ENCODE data around the gene GPAT3.
A peak's percentile ranks its signal among the peaks of the same experiment; 100 is the strongest.
"Not testable (repeated sequence)": the region's sequence is repeated elsewhere in the genome, so short reads cannot be mapped to it uniquely, and the experiment has no call there.

The GPAT3 gene

GRCh38 chr4:83535520-83536361, at the start of gene GPAT3:
Gene GPAT3, plus strand, starts transcription at chr4:83536108. Its CDS starts 515 bp downstream, at chr4:83536623.
- DNase-seq (ENCODE audit: low spot score): peak; percentile 94

DNA sequence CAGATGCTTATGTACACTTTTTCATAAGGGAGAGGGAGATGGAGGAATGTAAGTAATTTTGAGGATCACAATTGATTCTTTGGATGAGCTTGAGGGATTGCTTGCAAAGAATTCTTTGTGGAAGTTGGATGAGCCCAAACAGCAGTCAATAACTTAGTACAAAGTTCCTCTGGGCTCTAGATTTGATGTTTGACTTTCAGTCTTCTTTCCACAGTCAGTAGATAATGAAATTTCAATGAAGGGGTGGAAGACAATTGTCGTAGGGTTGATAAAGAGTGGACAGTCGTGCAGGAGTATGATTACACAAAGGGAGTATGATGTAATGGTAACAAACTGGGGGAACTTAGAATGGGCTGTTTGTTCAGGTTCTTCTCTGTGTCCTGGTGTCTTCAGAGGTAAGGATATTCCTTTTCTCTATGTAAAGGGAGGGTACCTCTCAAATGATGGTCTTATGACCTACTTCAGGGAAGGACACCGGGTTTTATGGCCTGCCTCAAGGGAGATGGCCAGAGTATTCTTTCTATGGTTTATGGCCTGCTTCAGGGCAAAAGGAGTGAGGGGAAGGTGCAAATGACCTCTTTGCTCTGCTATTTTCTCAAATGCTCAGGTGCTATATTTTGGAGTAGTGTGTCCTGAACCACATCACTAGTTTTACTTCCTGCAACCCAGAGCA, 49.3 kb upstream of the GPAT3 start:
- DNase-seq (ENCODE audit: low spot score): no peak

DNA sequence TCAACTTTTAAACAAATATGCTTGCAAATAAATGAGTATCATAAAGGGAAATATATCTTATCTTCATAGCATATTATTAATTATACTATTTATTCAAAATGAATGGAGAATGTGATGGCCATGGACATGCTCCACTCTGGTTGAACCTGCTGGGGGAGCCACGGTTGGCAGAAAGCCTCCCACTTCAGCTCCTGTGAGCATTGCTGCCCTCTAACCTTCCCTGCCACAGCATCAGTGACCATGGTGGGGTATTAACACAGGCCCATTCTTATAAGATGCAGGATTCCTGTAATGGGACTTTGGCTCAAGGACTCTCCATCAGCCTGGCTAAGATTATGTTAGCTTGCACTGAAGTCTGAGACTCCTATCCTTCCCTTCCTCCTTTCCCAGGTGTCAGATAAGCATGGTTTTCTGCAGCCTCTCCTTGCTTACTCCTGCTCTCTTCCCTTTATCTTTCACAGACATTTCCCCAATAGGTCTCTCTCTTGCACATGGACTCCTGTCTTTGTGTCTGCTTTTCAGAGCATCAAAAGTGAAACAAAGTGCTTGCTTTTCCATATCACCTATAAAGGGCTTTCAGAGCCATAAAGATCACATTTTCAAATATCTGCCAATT, 46.1 kb upstream of the GPAT3 start:
- DNase-seq (ENCODE audit: low spot score): no peak

GRCh38 chr4:83490876-83491450, 44.9 kb upstream of the GPAT3 start:
- DNase-seq (ENCODE audit: low spot score): peak; percentile 31

GRCh38 chr4:83496085-83496917, 39.6 kb upstream of the GPAT3 start:
- DNase-seq (ENCODE audit: low spot score): not testable (repeated sequence)

DNA sequence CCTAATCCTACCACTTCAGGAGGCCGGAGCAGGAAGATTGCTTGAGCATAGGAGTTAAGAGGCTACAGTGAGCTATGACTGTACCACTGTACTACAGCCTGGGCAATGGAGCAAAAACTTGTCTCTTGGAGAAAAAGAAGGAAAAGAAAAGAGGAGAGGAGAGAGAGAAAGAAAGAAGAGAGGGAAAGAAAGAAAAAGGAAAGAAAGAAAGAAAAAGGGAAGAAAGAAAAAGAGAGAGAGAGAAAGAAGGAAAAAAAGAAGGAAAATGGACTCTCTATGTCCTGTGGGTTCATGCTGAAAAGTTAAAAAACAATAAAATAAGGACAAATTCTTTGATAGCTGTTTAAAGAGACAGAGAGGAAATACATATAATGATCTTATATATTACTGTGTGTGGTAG, 37.7 kb upstream of the GPAT3 start:
- DNase-seq (ENCODE audit: low spot score): no peak

DNA sequence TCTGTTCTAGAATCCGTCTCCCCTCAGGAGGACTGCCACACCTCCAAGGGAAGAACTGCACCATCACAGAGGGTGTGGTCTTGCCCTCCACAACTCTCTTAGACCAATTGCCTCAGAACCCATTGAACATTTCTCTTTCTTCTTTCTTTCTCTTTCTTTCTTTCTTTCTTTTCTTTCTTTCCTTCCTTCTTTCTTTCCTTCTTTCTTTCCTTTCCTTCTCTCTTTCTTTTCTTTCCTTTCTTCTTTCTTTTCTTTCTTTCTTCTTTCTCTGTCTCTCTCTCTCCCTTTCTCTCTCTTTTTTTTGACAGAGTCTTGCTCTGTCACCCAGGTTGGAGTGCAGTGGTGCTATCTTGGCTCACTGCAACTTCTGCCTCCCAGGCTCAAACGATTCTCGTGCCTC, 34.2 kb upstream of the GPAT3 start:
- DNase-seq (ENCODE audit: low spot score): not testable (repeated sequence)

GRCh38 chr4:83503974-83504373, 31.9 kb upstream of the GPAT3 start:
- DNase-seq (ENCODE audit: low spot score): no peak

DNA sequence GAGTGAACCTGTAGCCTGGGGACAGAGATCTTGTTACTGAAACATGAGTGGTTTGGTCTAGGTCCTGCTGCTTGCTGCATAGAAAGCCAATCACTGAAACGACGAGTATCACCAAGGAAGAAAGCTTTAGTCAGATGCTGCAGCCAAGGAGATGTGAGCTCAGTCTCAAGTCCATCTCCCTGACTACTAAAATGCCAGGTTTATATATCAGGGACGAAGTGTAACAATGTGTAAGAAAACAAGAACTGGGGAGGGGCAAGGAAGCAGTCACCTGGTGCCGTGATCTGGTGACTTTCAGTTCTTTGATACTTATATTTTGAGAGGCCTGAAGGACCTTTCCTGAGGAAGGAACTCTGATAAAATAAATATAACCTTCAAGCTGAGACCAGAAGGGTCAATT, 31.4 kb upstream of the GPAT3 start:
- DNase-seq (ENCODE audit: low spot score): no peak

- DNase-seq (ENCODE audit: low spot score): no peak
Observed at GRCh38 chr4:83504996-83505395, 30.9 kb upstream of the GPAT3 start.

- DNase-seq (ENCODE audit: low spot score): peak; percentile 46
Observed at GRCh38 chr4:83509156-83509585, 26.7 kb upstream of the GPAT3 start.

GRCh38 chr4:83510442-83510841, 25.5 kb upstream of the GPAT3 start:
- DNase-seq (ENCODE audit: low spot score): no peak

- no peak for DNase-seq (ENCODE audit: low spot score)
Observed at GRCh38 chr4:83516042-83516772, 19.7 kb upstream of the GPAT3 start.

DNA sequence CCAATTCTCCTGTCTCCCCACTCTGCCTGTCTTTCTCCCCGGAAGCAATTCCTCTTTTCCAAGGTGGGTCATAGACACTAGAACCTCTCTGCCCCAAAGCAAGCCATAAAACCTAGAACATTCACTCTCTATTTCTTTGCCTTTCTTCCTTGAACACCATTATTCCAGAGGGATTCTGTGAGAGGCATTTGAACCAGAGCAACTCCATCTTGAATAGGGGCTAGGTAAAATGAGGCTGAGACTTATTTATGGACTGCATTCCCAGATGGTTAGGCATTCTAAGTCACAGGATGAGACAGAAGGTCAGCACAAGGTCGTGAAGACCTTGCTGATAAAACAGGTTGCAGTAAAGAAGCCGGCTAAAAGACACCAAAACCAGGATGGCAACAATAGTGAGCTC, 13.7 kb upstream of the GPAT3 start:
- DNase-seq (ENCODE audit: low spot score): no peak

GRCh38 chr4:83527671-83528070, 8.2 kb upstream of the GPAT3 start:
- no peak for DNase-seq (ENCODE audit: low spot score)

- DNase-seq (ENCODE audit: low spot score): no peak
Observed at GRCh38 chr4:83536362-83537272, 709 bp downstream of the GPAT3 start.

- DNase-seq (ENCODE audit: low spot score): no peak
Observed at GRCh38 chr4:83542225-83542624, 6.3 kb downstream of the GPAT3 start.

- DNase-seq (ENCODE audit: low spot score): no peak
Observed at GRCh38 chr4:83546786-83547185, 10.9 kb downstream of the GPAT3 start.

DNA sequence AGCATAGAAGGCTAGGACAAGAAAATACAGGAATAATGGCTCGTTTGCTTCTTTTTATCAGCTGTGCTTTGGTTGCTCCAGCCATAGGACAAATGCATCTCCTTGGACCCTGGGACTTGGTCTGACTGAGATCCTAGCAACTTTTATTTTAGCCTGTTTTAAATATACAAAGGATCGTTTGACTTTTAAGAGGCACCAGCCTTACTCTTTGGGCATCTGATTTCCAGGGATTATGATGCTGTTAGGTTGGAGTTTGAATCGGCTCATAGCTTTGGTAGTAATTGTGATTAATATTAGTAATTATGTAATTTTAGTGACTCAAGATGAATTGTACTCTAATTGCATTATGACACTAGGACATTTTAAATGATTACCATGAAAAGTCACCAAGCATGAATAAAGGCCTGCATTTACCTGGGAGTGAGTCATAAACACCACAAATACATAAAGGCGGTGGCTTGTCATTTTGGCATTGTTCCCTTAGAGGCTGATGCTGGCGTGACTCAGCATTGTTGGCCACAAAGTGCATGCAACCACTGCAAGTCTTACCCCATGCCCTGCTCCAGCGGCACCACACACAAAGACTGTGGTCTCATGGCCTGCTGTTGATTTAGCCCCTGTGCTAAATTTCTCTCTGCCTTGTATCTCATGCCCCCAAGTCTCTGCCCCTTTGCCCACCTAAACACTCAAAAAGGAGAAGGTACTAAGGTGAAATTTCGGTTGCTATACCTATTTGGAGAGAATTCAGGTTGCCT, 12.4 kb downstream of the GPAT3 start:
- peak; percentile 97 for DNase-seq (ENCODE audit: low spot score)

Measured in LoVo (cell line).